Measurements from ENCODE around the gene SERTAD2. TPM values are rescaled to one million over a fixed set of nuclear protein-coding genes. Genes with fewer than 3 reads are reported as not detected.

Gene SERTAD2
- total RNA-seq, 1 donor from 2014 or later = 19.2 TPM

DNA sequence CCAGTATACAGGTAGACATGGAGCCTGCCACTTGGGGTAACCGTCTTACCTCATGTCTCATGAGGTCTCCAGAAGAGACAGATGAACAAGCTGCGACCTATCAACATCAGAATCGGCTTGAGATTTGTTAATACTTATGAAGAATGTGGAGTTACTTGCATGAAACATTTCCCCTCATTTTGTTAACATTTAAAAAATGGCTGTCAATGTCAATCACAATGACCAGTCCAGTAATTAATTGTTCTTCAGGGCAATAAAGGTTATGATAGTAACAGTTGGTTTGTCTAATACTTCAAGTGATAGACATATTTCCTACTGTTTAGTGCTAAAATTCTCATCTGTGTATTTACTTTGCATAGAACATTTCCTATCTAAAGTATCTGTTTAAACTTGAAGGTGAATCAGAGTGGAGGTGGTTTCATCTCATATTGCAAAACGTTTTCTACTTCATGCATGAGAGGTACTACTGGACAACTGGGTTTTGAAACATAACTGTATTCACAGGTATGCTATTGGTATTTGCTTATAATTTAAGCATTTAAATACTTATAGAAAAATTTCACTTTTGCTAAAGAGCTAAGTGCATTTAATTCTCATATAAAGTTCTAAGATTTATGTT lies 15.1 kb downstream of the SERTAD2 start:
- no peaks in the 10 kb centered on the region for H3K9me3 Mint-ChIP-seq
- TF ChIP-seq CTCF (conservative IDR thresholded peaks at IDR 0.05) = no peak
- H3K4me3 Mint-ChIP-seq = no peak overlapping the region
- peaks cover 77% of the 10 kb centered on the region for H3K4me1 Mint-ChIP-seq (ENCODE audit: unreplicated experiment)
- H3K27me3 Mint-ChIP-seq = no peaks in the 10 kb centered on the region
- peak overlapping the region; percentile 25 for H3K27ac Mint-ChIP-seq
- DNase-seq (ENCODE audit: extremely low spot score, unreplicated experiment) = no peak
- H3K36me3 Mint-ChIP-seq = peaks cover 23% of the 10 kb centered on the region

GRCh38 chr2:64637931-64638330 lies 15.8 kb downstream of the SERTAD2 start:
- DNase-seq (ENCODE audit: extremely low spot score, unreplicated experiment) = no peak
- no peak for TF ChIP-seq CTCF (conservative IDR thresholded peaks at IDR 0.05)
- Mint-ChIP-seq H3K36me3 (peaks cover 26% of the 10 kb centered on the region), H3K27ac (peak overlapping the region; percentile 25), H3K4me3 (no peak overlapping the region), H3K4me1 (ENCODE audit: unreplicated experiment) (peaks cover 75% of the 10 kb centered on the region), H3K27me3 (no peaks in the 10 kb centered on the region), H3K9me3 (no peaks in the 10 kb centered on the region)

- H3K27me3 Mint-ChIP-seq = no peaks in the 10 kb centered on the region
- no peaks in the 10 kb centered on the region for H3K9me3 Mint-ChIP-seq
- peaks cover 30% of the 10 kb centered on the region for H3K36me3 Mint-ChIP-seq
- no peak for DNase-seq (ENCODE audit: extremely low spot score, unreplicated experiment)
- TF ChIP-seq CTCF (conservative IDR thresholded peaks at IDR 0.05) = no peak
- H3K27ac Mint-ChIP-seq = peak overlapping the region; percentile 13
- H3K4me1 Mint-ChIP-seq (ENCODE audit: unreplicated experiment) = peaks cover 75% of the 10 kb centered on the region
- peak overlapping the region; percentile 41 for H3K4me3 Mint-ChIP-seq
Observed at GRCh38 chr2:64637000-64637635, 16.6 kb downstream of the SERTAD2 start.

DNA sequence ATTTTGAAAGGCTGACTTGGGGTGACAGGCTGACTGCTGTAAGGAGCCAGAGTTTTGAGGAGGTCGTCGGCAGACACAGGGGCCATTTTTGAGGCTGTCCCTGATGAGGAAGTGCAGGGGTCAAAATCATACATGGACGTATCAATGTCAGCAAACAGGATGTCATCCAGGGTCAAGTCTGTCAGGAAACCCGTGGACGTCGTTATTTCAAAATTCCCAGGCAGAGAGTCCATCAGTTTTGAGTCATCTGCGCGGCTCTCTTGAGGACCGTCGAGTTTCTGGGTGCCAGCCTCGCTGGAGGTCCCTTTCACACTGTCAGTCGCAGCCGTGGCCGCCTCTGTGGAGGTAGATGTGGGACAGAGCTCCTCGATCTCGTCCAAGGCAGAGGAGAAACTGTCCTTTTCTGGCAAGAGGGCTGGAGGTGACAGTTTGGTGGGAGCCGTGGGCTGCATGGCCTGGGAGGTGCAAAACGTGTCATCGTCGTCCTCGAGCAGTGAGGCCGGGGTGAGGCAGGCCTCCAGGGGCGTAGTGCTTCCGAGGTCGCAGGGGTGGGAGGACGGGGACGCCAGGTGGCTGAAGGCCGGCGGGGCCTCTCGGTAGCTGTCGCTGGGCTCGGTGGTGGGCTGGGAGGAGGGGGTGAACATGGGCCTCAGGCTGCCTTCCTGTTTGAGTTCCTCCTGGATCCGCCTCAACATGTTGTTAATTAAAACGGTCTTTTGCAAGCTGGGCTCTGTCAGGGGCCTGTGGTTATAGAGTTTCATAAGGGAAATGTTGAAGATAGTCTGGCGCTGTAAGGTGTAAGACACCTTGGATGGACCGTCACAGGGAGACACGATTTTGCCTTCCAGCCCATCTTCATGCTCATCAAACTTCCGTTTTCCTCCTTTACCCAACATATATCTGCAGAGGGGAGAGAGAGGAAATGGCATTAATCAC lies 17.5 kb downstream of the SERTAD2 start:
- Mint-ChIP-seq H3K4me3 (peak overlapping the region; percentile 46), H3K27ac (no peak overlapping the region), H3K4me1 (ENCODE audit: unreplicated experiment) (peaks cover 71% of the 10 kb centered on the region), H3K27me3 (no peaks in the 10 kb centered on the region), H3K36me3 (peaks cover 30% of the 10 kb centered on the region), H3K9me3 (no peaks in the 10 kb centered on the region)
- TF ChIP-seq CTCF (conservative IDR thresholded peaks at IDR 0.05) = no peak
- DNase-seq (ENCODE audit: extremely low spot score, unreplicated experiment) = no peak

DNA sequence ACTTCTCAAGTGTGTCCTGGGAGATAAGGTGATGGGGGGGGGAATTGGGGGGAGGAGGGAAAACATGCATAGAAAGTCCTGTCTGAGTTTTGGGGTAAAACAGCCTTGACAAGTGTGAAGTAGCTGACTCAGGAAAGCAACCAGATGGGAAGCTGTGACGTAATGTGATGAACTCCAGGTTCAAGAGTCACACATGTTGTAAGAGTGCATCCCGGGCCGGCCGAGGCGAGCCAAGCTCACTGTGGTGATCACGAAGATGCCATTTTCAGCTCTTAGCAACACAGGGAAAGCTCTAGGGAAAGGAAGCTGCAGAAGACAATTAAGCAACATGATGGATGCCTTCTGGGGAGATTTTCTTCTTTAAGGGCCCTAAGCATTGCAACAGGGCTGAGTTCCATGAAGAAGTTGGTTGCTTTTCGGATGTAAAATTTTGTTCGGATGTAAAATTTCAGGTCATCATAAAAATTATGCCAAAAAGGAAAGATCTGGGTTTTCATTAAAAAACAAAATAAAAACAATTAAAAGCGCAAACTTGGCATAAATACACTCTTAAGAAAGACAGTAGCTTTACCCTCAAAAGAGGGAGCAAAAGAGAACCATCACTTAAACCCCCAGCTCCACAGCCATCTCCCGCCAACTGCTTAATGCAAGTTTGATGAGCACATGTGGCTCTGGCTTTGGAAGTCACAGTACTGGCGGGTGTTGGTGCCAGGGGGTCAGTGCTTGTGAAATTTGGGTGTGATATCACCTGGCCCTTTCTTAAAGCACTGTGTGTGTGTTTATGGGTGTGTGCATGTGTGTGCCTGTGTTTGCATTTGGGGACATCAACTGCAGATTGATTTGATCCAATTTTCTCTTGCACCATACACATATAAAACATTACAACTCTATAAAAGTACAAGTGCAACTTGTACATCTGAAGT lies 19.1 kb downstream of the SERTAD2 start:
- no peak overlapping the region for H3K27ac Mint-ChIP-seq
- H3K4me1 Mint-ChIP-seq (ENCODE audit: unreplicated experiment) = peaks cover 58% of the 10 kb centered on the region
- H3K27me3 Mint-ChIP-seq = no peaks in the 10 kb centered on the region
- H3K4me3 Mint-ChIP-seq = peak overlapping the region; percentile 29
- no peak for TF ChIP-seq CTCF (conservative IDR thresholded peaks at IDR 0.05)
- no peak for DNase-seq (ENCODE audit: extremely low spot score, unreplicated experiment)
- no peaks in the 10 kb centered on the region for H3K9me3 Mint-ChIP-seq
- H3K36me3 Mint-ChIP-seq = peaks cover 30% of the 10 kb centered on the region
